Coronary artery (tissue), 2 donors: ENCODE measurements around the gene CHAF1A.

Experiments
- DNase-seq: peaks from one replicate; pipeline ENCODE4 v3.0.0-alpha.2; 2017; ENCODE audit warnings: low spot score
- H3K27ac ChIP-seq, 2 donors: fragments of 200-600 bp; sonication (generic); one replicate each; pipeline ENCODE4 v1.5.1; 2016 to 2019
- H3K4me3 ChIP-seq: fragments of 200-600 bp; sonication (generic); 2 replicates; pipeline ENCODE4 v1.5.1; 2016; ENCODE audit warnings: mild to moderate bottlenecking, moderate library complexity
- TF ChIP-seq, protein P1 (sequence below): fragments of 200-600 bp; sonication (generic); IDR thresholded peaks from one replicate; pipeline ENCODE4 v1.5.1; 2019; ENCODE audit warnings: antibody characterized with exemption

CHAF1A gene

DNA sequence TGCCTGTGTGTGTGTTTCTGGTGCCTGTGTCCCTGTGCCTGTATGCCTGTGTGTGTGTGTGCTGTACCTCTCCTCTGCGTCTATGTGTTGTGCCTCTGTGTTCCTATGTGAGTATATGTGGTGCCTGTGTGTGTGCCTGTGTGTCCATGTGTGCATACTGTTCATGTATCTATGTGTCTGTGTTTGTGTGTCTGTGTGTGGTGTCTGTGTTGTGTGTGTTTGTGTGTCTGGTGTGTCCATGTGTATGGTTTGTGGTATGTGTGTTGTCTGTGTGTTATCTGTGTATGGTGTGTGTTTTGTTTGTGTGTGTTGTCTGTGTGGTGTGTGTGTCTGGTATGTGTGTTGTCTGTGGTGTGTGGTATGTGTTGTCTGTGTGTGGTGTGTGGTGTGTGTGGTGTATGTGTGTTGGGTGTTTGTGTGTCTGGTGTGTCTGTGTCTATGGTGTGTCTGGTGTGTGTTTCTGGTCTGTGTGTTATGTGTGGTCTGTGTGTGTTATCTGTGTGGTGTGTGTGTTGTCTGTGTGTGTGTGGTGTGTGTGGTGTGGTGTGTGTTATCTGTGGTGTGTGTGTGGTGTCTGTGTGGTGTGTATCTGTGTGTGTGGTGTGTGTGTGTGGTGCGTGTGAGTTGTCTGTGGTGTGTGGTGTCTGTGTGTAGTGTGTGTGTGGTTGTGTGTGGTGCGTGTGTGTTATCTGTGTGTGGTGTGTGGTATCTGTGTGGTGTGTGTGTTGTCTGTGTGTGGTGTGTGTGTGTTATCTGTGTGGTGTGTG, 90.1 kb downstream of the CHAF1A start:
- H3K27ac ChIP-seq, result no peak overlapping the region
- no peak for DNase-seq
- TF ChIP-seq, protein P1, sequence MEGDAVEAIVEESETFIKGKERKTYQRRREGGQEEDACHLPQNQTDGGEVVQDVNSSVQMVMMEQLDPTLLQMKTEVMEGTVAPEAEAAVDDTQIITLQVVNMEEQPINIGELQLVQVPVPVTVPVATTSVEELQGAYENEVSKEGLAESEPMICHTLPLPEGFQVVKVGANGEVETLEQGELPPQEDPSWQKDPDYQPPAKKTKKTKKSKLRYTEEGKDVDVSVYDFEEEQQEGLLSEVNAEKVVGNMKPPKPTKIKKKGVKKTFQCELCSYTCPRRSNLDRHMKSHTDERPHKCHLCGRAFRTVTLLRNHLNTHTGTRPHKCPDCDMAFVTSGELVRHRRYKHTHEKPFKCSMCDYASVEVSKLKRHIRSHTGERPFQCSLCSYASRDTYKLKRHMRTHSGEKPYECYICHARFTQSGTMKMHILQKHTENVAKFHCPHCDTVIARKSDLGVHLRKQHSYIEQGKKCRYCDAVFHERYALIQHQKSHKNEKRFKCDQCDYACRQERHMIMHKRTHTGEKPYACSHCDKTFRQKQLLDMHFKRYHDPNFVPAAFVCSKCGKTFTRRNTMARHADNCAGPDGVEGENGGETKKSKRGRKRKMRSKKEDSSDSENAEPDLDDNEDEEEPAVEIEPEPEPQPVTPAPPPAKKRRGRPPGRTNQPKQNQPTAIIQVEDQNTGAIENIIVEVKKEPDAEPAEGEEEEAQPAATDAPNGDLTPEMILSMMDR, result no peak
- H3K4me3 ChIP-seq, result no peak overlapping the region
